ENCODE measurements around the gene COL5A3.

DNA sequence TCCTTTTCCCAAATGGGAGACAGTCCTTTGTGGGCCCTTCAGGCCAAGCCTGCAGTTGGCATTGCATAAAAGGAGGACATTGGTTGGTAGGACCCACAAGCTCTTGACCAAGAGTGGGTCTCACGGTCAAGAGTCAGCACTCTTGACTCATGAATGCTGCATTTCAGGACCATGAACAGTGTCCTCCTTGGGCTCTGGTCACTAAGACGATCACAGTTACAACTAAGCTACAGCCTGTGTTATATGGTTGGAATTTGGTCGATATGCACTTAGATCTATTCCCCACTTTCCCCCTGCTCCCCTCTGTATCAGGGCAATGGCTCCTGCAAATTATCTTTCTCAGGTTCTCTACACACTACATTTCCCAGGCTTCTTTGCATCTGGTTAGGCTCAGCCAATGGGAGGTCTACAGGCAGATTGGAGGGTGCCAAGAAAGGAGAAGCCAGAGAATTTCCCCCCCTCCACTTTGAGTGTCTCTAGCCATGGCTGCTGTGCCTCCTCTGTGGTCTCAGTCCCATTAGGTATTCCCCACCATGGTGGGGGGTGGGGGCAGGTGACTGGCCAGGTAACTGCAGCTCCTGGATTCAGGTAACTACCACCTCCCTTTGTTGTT, 70.9 kb downstream of the COL5A3 start:
- TF ChIP-seq, protein P1, sequence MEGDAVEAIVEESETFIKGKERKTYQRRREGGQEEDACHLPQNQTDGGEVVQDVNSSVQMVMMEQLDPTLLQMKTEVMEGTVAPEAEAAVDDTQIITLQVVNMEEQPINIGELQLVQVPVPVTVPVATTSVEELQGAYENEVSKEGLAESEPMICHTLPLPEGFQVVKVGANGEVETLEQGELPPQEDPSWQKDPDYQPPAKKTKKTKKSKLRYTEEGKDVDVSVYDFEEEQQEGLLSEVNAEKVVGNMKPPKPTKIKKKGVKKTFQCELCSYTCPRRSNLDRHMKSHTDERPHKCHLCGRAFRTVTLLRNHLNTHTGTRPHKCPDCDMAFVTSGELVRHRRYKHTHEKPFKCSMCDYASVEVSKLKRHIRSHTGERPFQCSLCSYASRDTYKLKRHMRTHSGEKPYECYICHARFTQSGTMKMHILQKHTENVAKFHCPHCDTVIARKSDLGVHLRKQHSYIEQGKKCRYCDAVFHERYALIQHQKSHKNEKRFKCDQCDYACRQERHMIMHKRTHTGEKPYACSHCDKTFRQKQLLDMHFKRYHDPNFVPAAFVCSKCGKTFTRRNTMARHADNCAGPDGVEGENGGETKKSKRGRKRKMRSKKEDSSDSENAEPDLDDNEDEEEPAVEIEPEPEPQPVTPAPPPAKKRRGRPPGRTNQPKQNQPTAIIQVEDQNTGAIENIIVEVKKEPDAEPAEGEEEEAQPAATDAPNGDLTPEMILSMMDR (conservative IDR thresholded peaks at IDR 0.05; ENCODE audit: low read length): no peak
- TF ChIP-seq EZH2phosphoT487 (IDR thresholded peaks at IDR 0.05; ENCODE audit: borderline replicate concordance, low read depth, low read length): no peak

Measured in OCI-LY7 (cell line).